Measurements from ENCODE around the gene SIK3. TPM values are rescaled to one million over a fixed set of nuclear protein-coding genes. Genes with fewer than 3 reads are reported as not detected.

The SIK3 gene
- total RNA-seq, 1 experiment from 2014 or later = 17.4 TPM

GRCh38 chr11:116901964-116902688 lies 196.1 kb downstream of the SIK3 start:
- peaks cover 8% of the 10 kb centered on the region for H3K9me3 Mint-ChIP-seq (ENCODE audit: low read depth, unreplicated experiment)
- H3K36me3 Mint-ChIP-seq (ENCODE audit: insufficient read depth, unreplicated experiment) = no peaks in the 10 kb centered on the region
- H3K4me3 Mint-ChIP-seq (ENCODE audit: low read depth, unreplicated experiment) = no peak overlapping the region
- no TSS peak for BruUV-seq (replicated peaks)
- CTCF ChIA-PET = no interaction called here
- H3K27me3 Mint-ChIP-seq (ENCODE audit: unreplicated experiment) = no peaks in the 10 kb centered on the region
- DNase-seq = no peak
- TF ChIP-seq CTCF (IDR thresholded peaks at IDR 0.05; ENCODE audit: unreplicated experiment) = no peak
- H3K4me1 Mint-ChIP-seq (ENCODE audit: low read depth, unreplicated experiment) = no peaks in the 10 kb centered on the region
- H3K27ac Mint-ChIP-seq (ENCODE audit: unreplicated experiment) = no peak overlapping the region
- intact Hi-C loops (cut with micrococcal nuclease; ENCODE audit: unreplicated experiment) = no loop called here

GRCh38 chr11:116901211-116901610 lies 197.0 kb downstream of the SIK3 start:
- Mint-ChIP-seq H3K4me3 (ENCODE audit: low read depth, unreplicated experiment) (no peak overlapping the region), H3K27me3 (ENCODE audit: unreplicated experiment) (no peaks in the 10 kb centered on the region), H3K36me3 (ENCODE audit: insufficient read depth, unreplicated experiment) (no peaks in the 10 kb centered on the region), H3K27ac (ENCODE audit: unreplicated experiment) (no peak overlapping the region), H3K4me1 (ENCODE audit: low read depth, unreplicated experiment) (no peaks in the 10 kb centered on the region), H3K9me3 (ENCODE audit: low read depth, unreplicated experiment) (peaks cover 8% of the 10 kb centered on the region)
- intact Hi-C loops (cut with micrococcal nuclease; ENCODE audit: unreplicated experiment) = no loop called here
- CTCF ChIA-PET = no interaction called here
- BruUV-seq (replicated peaks) = no TSS peak
- TF ChIP-seq CTCF (IDR thresholded peaks at IDR 0.05; ENCODE audit: unreplicated experiment) = no peak
- DNase-seq = no peak

GRCh38 chr11:116896211-116896610 lies 202.0 kb downstream of the SIK3 start:
- H3K27me3 Mint-ChIP-seq (ENCODE audit: unreplicated experiment) = no peaks in the 10 kb centered on the region
- H3K4me3 Mint-ChIP-seq (ENCODE audit: low read depth, unreplicated experiment) = no peak overlapping the region
- H3K4me1 Mint-ChIP-seq (ENCODE audit: low read depth, unreplicated experiment) = no peaks in the 10 kb centered on the region
- no TSS peak for BruUV-seq (replicated peaks)
- H3K27ac Mint-ChIP-seq (ENCODE audit: unreplicated experiment) = no peak overlapping the region
- peaks cover 6% of the 10 kb centered on the region for H3K36me3 Mint-ChIP-seq (ENCODE audit: insufficient read depth, unreplicated experiment)
- CTCF ChIA-PET = no interaction called here
- intact Hi-C loops (cut with micrococcal nuclease; ENCODE audit: unreplicated experiment) = no loop called here
- DNase-seq = no peak
- no peak for TF ChIP-seq CTCF (IDR thresholded peaks at IDR 0.05; ENCODE audit: unreplicated experiment)
- H3K9me3 Mint-ChIP-seq (ENCODE audit: low read depth, unreplicated experiment) = peaks cover 8% of the 10 kb centered on the region

- H3K4me3 Mint-ChIP-seq (ENCODE audit: low read depth, unreplicated experiment) = no peak overlapping the region
- peaks cover 4% of the 10 kb centered on the region for H3K9me3 Mint-ChIP-seq (ENCODE audit: low read depth, unreplicated experiment)
- no peak overlapping the region for H3K27ac Mint-ChIP-seq (ENCODE audit: unreplicated experiment)
- no peak for TF ChIP-seq CTCF (IDR thresholded peaks at IDR 0.05; ENCODE audit: unreplicated experiment)
- intact Hi-C loops (cut with micrococcal nuclease; ENCODE audit: unreplicated experiment) = no loop called here
- H3K36me3 Mint-ChIP-seq (ENCODE audit: insufficient read depth, unreplicated experiment) = peaks cover 6% of the 10 kb centered on the region
- CTCF ChIA-PET = no interaction called here
- no peaks in the 10 kb centered on the region for H3K27me3 Mint-ChIP-seq (ENCODE audit: unreplicated experiment)
- H3K4me1 Mint-ChIP-seq (ENCODE audit: low read depth, unreplicated experiment) = peaks cover 2% of the 10 kb centered on the region
- BruUV-seq (replicated peaks) = no TSS peak
- no peak for DNase-seq
These were observed 203.0 kb downstream of the SIK3 start for GRCh38 chr11:116895048-116895757.
